OCI-LY7 (cell line): ENCODE measurements around the gene ELK1. TPM values are rescaled to one million over a fixed set of nuclear protein-coding genes. Genes with fewer than 3 reads are reported as not detected.
"Not testable (repeated sequence)": the region's sequence is repeated elsewhere in the genome, so short reads cannot be mapped to it uniquely, and the experiment has no call there.

Experiments used
- BruUV-seq: library from RNA; stranded (reverse); fragments of 400-500 nt; replicated peaks from 2 replicates; lab custom pipeline; 2021; lab: Mats Ljungman, UMichigan
- CTCF ChIA-PET: fragments of 300-600 bp; sonication (Branson Sonifier 250); formaldehyde crosslinking; loops from one replicate; lab custom pipeline; 2022; ENCODE audit warnings: antibody characterized with exemption; ENCODE audit not compliant: unreplicated experiment; lab: Charles Lee
- POLR2A ChIA-PET: fragments of 300-600 bp; sonication (Branson Sonifier 250); formaldehyde crosslinking; loops from one replicate; lab custom pipeline; 2022; ENCODE audit warnings: antibody characterized with exemption; lab: Charles Lee
- DNase-seq: peaks from one replicate; pipeline ENCODE4 v3.0.0-alpha.2; 2015; ENCODE audit warnings: low spot score
- H2AFZ ChIP-seq: fragments of 200-600 bp; sonication (generic), shearing (Covaris generic); 2 replicates; pipeline ENCODE4 v1.6.1; 2014; ENCODE audit warnings: mild to moderate bottlenecking, antibody characterized with exemption, low read length, moderate library complexity
- H3K27ac ChIP-seq: fragments of 200-600 bp; sonication (generic); 2 replicates; pipeline ENCODE4 v1.5.1; 2014; ENCODE audit warnings: mixed run types, low read depth, mild to moderate bottlenecking, moderate library complexity, low read length, inconsistent platforms; ENCODE audit not compliant: poor library complexity, severe bottlenecking
- H3K36me3 ChIP-seq: fragments of 200-600 bp; sonication (generic); 2 replicates; pipeline ENCODE4 v1.6.1; 2014; ENCODE audit warnings: mild to moderate bottlenecking, antibody characterized with exemption, low read length, moderate library complexity, mixed read lengths; ENCODE audit not compliant: insufficient read depth
- H3K4me1 ChIP-seq: fragments of 200-600 bp; sonication (generic); 2 replicates; pipeline ENCODE4 v1.5.1; 2014; ENCODE audit warnings: mild to moderate bottlenecking, low read length; ENCODE audit not compliant: insufficient read depth, poor library complexity, severe bottlenecking
- H3K4me2 ChIP-seq: fragments of 200-600 bp; sonication (generic); 2 replicates; pipeline ENCODE4 v1.6.1; 2014; ENCODE audit warnings: mild to moderate bottlenecking, low read length
- H3K4me3 ChIP-seq: fragments of 200-600 bp; sonication (generic); 2 replicates; pipeline ENCODE4 v1.5.1; 2014; ENCODE audit warnings: mild to moderate bottlenecking, low read depth, low read length; ENCODE audit not compliant: poor library complexity, severe bottlenecking
- H3K79me2 ChIP-seq: fragments of 200-600 bp; sonication (generic); 2 replicates; pipeline ENCODE4 v1.6.1; 2016; ENCODE audit warnings: low read depth, mild to moderate bottlenecking, low read length, moderate library complexity, mixed read lengths; ENCODE audit not compliant: insufficient read depth
- H3K9me2 ChIP-seq: fragments of 200-600 bp; sonication (generic); 2 replicates; pipeline ENCODE4 v1.6.1; 2016; ENCODE audit warnings: mild to moderate bottlenecking, low read length, mixed read lengths; ENCODE audit not compliant: insufficient read depth
- H3K9me3 ChIP-seq: fragments of 200-600 bp; sonication (generic); 2 replicates; pipeline ENCODE4 v1.6.1; 2014; ENCODE audit warnings: mild to moderate bottlenecking, mixed run types, low read length, mixed read lengths
- H4K20me1 ChIP-seq: fragments of 200-600 bp; sonication (generic); 2 replicates; pipeline ENCODE4 v1.6.1; 2014; ENCODE audit warnings: mild to moderate bottlenecking, antibody characterized with exemption, low read length, moderate library complexity, mixed read lengths; ENCODE audit not compliant: insufficient read depth
- EZH2phosphoT487 ChIP-seq: fragments of 200-600 bp; sonication (generic); IDR thresholded peaks from 2 replicates; pipeline ENCODE4 v1.6.1; 2018; ENCODE audit warnings: low read depth, borderline replicate concordance, mild to moderate bottlenecking, mixed run types, antibody characterized with exemption, low read length, moderate library complexity, mixed read lengths
- intact Hi-C: fragments of 100-400 bp; cut with micrococcal nuclease; formaldehyde crosslinking; loops from one replicate; pipeline ENCODE4 v1.10.0; 2022; ENCODE audit not compliant: unreplicated experiment
- total RNA-seq, 2 experiments: library from RNA; depleted of rRNA in 1 of 2; stranded (reverse); fragments of >200 nt in 1 of 2; shearing (Covaris generic) in 1 of 2; gene quantifications; 2 replicates each; pipeline ENCODE4 v1.2.3, GENCODE V29; 2014 to 2022
- TF ChIP-seq, protein P1 (sequence below): fragments of 200-600 bp; sonication (generic); conservative IDR thresholded peaks from 2 replicates; pipeline ENCODE4 v1.5.1; 2014; ENCODE audit warnings: mild to moderate bottlenecking, antibody characterized with exemption, low read length, moderate library complexity, mixed read lengths

ELK1 gene
- total RNA-seq, 2 experiments from 2014 or later: 23.3 to 51.0 TPM

DNA sequence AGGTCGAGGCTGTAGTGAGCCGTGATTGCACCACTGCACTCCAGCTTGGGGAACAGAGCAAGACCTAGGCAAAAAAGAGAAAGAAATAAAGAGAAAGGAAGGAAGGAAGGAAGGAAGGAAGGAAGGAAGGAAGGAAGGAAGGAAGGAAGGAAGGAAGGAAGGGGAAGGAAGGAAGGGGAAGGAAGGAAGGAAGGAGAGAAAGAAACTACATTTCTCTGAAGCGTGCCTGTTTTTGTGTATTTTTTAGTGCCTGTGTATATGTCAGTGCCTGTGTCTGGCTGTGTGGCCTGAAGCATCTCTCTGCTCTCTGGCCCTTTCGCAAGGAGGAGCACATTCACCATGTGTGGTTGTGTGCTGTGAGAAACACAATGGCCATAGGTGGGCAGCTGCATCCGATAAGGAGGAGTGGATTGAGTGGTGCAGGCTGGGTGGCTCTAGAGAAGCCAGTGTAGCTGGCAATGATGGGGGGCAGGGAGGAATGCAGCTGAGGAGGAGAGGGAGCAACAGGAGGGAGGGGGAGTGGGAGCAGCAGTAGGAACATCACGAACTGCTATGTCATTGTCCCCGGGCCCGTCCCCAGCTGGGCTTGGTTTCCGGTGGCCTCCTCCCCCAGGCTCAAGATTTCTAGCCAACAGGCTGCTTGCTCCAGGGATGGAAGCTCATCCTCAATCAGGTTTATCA is 42.1 kb downstream of the ELK1 start:
- intact Hi-C loops: no loop called here
- Histone ChIP-seq H4K20me1 (no peaks in the 10 kb centered on the region), H3K9me2 (no peaks in the 10 kb centered on the region), H3K9me3 (no peaks in the 10 kb centered on the region), H3K79me2 (no peaks in the 10 kb centered on the region), H3K27ac (no peak overlapping the region), H2AFZ (no peak overlapping the region), H3K4me2 (no peak overlapping the region), H3K36me3 (no peaks in the 10 kb centered on the region), H3K4me1 (no peaks in the 10 kb centered on the region), H3K4me3 (no peak overlapping the region)
- DNase-seq: no peak
- no peak for TF ChIP-seq EZH2phosphoT487
- TF ChIP-seq, protein P1, sequence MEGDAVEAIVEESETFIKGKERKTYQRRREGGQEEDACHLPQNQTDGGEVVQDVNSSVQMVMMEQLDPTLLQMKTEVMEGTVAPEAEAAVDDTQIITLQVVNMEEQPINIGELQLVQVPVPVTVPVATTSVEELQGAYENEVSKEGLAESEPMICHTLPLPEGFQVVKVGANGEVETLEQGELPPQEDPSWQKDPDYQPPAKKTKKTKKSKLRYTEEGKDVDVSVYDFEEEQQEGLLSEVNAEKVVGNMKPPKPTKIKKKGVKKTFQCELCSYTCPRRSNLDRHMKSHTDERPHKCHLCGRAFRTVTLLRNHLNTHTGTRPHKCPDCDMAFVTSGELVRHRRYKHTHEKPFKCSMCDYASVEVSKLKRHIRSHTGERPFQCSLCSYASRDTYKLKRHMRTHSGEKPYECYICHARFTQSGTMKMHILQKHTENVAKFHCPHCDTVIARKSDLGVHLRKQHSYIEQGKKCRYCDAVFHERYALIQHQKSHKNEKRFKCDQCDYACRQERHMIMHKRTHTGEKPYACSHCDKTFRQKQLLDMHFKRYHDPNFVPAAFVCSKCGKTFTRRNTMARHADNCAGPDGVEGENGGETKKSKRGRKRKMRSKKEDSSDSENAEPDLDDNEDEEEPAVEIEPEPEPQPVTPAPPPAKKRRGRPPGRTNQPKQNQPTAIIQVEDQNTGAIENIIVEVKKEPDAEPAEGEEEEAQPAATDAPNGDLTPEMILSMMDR: no peak
- BruUV-seq: no TSS peak
- POLR2A ChIA-PET: interaction anchor here (0.6 kb wide), 1 partner anchor 11 kb away, joined by 3 read pairs; no protein-coding TSS in a partner anchor
- CTCF ChIA-PET: interaction anchor here (0.6 kb wide), 1 partner anchor 351 kb away, joined by 3 read pairs; no protein-coding TSS in a partner anchor

DNA sequence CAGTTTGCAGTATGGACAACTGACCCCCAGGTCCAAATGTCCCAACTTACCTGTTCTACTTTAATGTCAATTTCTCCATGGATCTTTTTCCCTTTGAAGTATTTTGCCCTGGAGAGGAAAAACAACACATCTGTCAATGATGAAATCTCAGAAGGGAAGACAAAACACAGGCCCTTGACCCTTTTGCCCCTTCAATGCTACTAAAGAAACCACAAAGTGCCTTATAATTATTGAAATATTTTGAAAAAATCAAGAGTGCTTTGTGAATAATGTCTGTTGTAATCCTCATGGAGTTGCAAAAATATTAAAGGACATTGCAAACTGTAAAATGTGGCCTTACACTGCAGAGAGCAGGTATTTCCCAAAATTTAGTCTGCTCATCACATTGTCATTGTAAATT is 43.3 kb downstream of the ELK1 start:
- no TSS peak for BruUV-seq
- H3K9me3 ChIP-seq: no peaks in the 10 kb centered on the region
- H3K79me2 ChIP-seq: no peaks in the 10 kb centered on the region
- POLR2A ChIA-PET: no interaction called here
- H4K20me1 ChIP-seq: no peaks in the 10 kb centered on the region
- no peak overlapping the region for H2AFZ ChIP-seq
- no peak overlapping the region for H3K4me2 ChIP-seq
- TF ChIP-seq EZH2phosphoT487: no peak
- TF ChIP-seq, protein P1: no peak
- H3K9me2 ChIP-seq: no peaks in the 10 kb centered on the region
- H3K27ac ChIP-seq: no peak overlapping the region
- H3K4me3 ChIP-seq: no peak overlapping the region
- no peak for DNase-seq
- H3K36me3 ChIP-seq: no peaks in the 10 kb centered on the region
- H3K4me1 ChIP-seq: no peaks in the 10 kb centered on the region
- CTCF ChIA-PET: no interaction called here
- intact Hi-C loops: no loop called here

DNA sequence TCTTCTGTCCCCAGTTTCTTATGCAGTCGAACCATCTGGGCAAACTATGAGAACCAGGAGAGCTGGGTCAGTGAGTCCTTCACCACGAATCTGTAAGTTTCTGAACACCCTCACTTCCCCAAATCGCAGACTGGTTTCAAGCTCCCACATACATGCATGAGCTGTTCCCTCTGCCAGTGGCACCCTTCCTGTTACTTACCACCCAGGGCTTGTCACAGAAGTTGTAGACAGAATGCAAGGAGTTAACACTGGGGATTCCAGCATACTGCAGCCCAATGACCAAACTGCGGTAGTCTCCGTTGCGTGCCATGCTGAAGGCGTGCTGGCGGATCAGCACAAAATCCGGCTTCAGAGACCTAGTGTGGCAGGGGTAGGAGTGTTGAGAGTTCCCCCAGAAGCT is 45.3 kb downstream of the ELK1 start:
- H3K4me1 ChIP-seq: no peaks in the 10 kb centered on the region
- no peaks in the 10 kb centered on the region for H3K9me3 ChIP-seq
- CTCF ChIA-PET: no interaction called here
- no peak overlapping the region for H3K4me2 ChIP-seq
- H3K4me3 ChIP-seq: no peak overlapping the region
- no peak overlapping the region for H3K27ac ChIP-seq
- DNase-seq: no peak
- no peak overlapping the region for H2AFZ ChIP-seq
- POLR2A ChIA-PET: no interaction called here
- BruUV-seq: no TSS peak
- H4K20me1 ChIP-seq: no peaks in the 10 kb centered on the region
- H3K36me3 ChIP-seq: no peaks in the 10 kb centered on the region
- no peaks in the 10 kb centered on the region for H3K9me2 ChIP-seq
- no peaks in the 10 kb centered on the region for H3K79me2 ChIP-seq
- intact Hi-C loops: no loop called here
- TF ChIP-seq EZH2phosphoT487: no peak
- TF ChIP-seq, protein P1: no peak

DNA sequence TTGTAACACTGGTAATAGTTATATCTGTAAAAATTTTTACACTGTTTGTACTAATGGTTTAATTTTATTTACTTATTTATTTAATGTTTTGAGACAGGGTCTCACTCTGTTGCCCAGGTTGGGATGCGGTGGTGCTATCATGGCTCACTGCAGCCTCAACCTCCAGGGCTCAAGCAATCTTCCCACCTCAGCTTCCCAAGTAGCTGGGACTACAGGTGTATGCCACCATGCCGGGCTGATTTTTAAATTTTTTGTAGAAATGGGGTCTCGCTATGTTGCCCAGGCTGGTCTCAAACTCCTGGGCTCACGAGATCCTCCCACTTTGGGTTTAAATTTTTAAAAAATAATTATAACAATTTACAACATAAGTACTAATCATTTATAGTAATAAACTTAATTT is 47.2 kb downstream of the ELK1 start:
- POLR2A ChIA-PET: interaction anchor here (0.6 kb wide), 1 partner anchor 308 kb away, joined by 3 read pairs; no protein-coding TSS in a partner anchor
- H3K9me2 ChIP-seq, H3K4me1 ChIP-seq, H2AFZ ChIP-seq, H3K36me3 ChIP-seq, H3K79me2 ChIP-seq, H3K4me3 ChIP-seq, intact Hi-C loops, H3K9me3 ChIP-seq, BruUV-seq, H3K4me2 ChIP-seq, DNase-seq, H4K20me1 ChIP-seq, CTCF ChIA-PET, H3K27ac ChIP-seq: not testable (repeated sequence)
